ENCODE measurements around the gene USP4. TPM values are rescaled to one million over a fixed set of nuclear protein-coding genes. Genes with fewer than 3 reads are reported as not detected.
A peak's percentile ranks its signal among the peaks of the same experiment; 100 is the strongest.

The USP4 gene
- total RNA-seq, 1 donor from 2014 or later: 71.3 TPM

GRCh38 chr3:49266410-49267095, 73.3 kb downstream of the USP4 start:
- intact Hi-C loops (cut with DNase I): no loop called here

DNA sequence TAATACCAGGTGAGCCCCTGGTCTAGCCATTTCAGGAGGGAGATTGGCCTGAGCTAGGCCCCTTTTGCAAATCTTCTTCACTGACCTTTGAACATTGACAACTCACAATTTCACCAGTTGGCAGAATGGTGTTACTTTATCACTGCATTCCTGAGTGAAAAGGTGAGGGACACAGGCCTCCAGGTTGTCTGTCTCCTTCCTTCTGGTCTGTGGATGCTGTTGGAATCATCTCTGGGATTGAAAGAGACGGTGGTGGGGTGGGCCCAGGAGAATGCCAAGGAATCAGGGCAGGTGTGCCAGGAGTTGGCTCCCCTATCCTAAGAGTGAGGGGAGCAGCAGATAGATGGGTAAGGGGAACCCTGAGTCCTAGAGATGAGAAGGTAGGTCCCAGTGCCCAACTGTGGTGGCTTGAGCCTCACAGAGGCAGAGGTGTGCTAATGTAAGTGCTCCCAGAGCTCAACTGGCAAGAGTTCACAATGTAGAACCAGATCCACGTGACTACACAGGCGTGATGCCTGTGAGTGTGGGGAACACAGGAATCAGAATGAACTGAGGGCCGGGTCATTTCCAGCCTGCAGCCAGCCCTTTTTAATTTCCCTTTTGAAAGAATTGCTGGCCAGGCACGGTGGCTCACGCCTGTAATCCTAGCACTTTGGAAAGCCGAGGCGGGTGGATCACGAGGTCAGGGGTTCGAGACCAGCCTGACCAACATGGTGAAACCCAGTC, 74.0 kb downstream of the USP4 start:
- ATAC-seq: no peak

More at GRCh38 chr3:49266410-49267095, 73.3 kb downstream of the USP4 start:
- Histone ChIP-seq H3K27me3 (ENCODE audit: low read depth) (no peaks in the 10 kb centered on the region), H3K9me3 (no peaks in the 10 kb centered on the region), H3K4me3 (no peak overlapping the region), H3K36me3 (peaks cover 25% of the 10 kb centered on the region), H3K4me1 (no peaks in the 10 kb centered on the region), H3K27ac (peak overlapping the region; percentile 36)
- ATAC-seq (no peak), DNase-seq (no peak)
- TF ChIP-seq CTCF (IDR thresholded peaks at IDR 0.05): no peak

DNA sequence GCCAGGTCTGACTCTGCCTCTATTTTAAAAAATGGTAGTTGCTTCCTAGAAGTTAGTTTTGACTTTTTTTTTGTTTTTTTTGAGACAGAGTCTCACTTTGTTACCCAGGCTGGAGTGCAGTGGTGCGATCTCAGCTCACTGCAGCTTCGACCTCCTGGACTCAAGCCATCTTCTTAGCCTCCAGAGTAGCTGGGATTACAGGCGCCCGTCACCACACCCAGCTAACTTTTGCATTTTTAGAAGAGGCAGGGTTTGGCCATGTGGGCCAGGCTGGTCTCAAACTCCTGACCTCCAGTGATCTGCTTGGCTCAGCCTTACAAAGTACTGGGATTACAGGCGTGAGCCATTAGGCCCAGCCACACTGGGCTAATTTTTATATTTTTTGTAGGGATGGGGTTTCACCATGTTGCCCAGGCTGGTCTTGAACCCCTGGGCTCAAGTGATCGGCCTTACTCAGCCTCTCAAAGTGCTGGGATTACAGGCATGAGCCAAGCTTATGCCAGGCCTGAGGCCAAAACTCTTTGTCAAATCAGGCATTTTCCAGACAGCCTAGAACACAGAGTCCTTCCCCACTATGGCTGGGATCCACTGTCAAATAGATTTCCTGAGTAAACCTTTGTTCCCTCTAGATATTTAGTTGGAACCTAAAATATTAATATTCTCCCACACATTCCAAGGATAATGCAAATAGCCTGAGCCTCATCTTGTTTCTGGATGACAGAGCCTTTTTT, 76.5 kb downstream of the USP4 start:
- TF ChIP-seq CTCF (IDR thresholded peaks at IDR 0.05): no peak
- no peaks in the 10 kb centered on the region for H3K36me3 ChIP-seq
- no peaks in the 10 kb centered on the region for H3K9me3 ChIP-seq
- intact Hi-C loops (cut with DNase I): no loop called here
- peak in 1 of 2 donors; percentile 21 for ATAC-seq
- no peak overlapping the region for H3K27ac ChIP-seq
- DNase-seq: no peak
- no peak overlapping the region for H3K4me3 ChIP-seq
- no peaks in the 10 kb centered on the region for H3K4me1 ChIP-seq
- no peaks in the 10 kb centered on the region for H3K27me3 ChIP-seq (ENCODE audit: low read depth)

More for the DNA sequence above, 74.0 kb downstream of the USP4 start:
- no peak for DNase-seq
- no peak overlapping the region for H3K4me3 ChIP-seq
- no peak for TF ChIP-seq CTCF (IDR thresholded peaks at IDR 0.05)
- H3K27ac ChIP-seq: peak overlapping the region; percentile 33
- no peaks in the 10 kb centered on the region for H3K9me3 ChIP-seq
- intact Hi-C loops (cut with DNase I): no loop called here
- H3K27me3 ChIP-seq (ENCODE audit: low read depth): no peaks in the 10 kb centered on the region
- peaks cover 18% of the 10 kb centered on the region for H3K36me3 ChIP-seq
- H3K4me1 ChIP-seq: no peaks in the 10 kb centered on the region

- peak; percentile 65 to 74 for ATAC-seq
- intact Hi-C loops (cut with DNase I): no loop called here
- DNase-seq: no peak
These were observed 79.0 kb downstream of the USP4 start for GRCh38 chr3:49260806-49261324.

More at GRCh38 chr3:49260806-49261324, 79.0 kb downstream of the USP4 start:
- H3K9me3 ChIP-seq: no peaks in the 10 kb centered on the region
- H3K27me3 ChIP-seq (ENCODE audit: low read depth): no peaks in the 10 kb centered on the region
- no peak overlapping the region for H3K4me3 ChIP-seq
- no peak for TF ChIP-seq CTCF (IDR thresholded peaks at IDR 0.05)
- H3K36me3 ChIP-seq: no peaks in the 10 kb centered on the region
- no peaks in the 10 kb centered on the region for H3K4me1 ChIP-seq
- peak overlapping the region; percentile 27 for H3K27ac ChIP-seq

Measured in lower lobe of right lung (tissue), 2 donors.